HG03378 (cell line): Measurements from ENCODE around the gene CACTIN.
"Not testable (repeated sequence)": the region's sequence is repeated elsewhere in the genome, so short reads cannot be mapped to it uniquely, and the experiment has no call there.

Experiments used
- ATAC-seq: cut with Tn5 transposase; IDR thresholded peaks from one replicate; pipeline ENCODE4 v1.9.1; 2021; ENCODE audit warnings: mild to moderate bottlenecking, moderate library complexity; ENCODE audit not compliant: unreplicated experiment

Gene CACTIN

DNA sequence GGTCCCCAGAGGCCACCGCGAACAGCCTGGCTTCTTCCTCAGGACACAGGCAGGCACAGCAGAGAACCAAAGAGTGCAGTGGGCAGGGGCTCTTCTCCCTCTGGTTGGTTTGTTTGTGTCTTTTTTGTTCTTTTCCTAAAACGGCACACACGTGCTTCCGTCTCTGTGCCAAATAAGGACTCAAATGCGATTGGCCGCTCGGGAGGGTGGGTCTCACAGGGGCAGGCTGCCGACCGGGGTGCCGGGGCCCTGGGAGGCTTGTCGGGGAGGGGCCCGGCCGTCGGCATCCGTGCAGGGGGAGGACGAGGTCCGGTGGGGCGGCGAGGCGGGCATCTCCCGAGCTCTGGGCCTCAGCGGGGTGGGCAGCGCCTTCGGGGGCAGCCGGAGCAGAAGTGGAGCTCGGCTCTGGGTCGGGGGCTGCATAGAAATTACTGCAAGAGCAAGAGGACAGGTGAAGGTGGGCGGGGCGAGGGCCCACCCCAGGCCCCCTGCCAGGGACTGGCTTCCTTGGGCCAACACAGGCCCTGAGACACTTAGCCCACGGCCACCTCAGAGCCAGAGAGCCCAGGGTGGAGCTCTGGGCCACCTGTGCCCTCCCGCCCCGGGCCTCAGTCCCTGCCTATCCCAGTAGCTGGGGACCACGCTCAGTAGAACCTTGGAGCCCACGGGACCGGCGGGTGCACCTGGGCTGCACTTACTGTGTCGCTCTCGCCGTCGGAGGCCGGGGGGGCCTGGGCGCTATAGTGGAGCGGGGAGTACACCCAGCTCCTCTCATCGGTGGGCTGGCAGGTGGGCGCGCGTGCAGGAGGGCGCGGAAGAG is 6.4 kb upstream of the CACTIN start:
- no peak for ATAC-seq

DNA sequence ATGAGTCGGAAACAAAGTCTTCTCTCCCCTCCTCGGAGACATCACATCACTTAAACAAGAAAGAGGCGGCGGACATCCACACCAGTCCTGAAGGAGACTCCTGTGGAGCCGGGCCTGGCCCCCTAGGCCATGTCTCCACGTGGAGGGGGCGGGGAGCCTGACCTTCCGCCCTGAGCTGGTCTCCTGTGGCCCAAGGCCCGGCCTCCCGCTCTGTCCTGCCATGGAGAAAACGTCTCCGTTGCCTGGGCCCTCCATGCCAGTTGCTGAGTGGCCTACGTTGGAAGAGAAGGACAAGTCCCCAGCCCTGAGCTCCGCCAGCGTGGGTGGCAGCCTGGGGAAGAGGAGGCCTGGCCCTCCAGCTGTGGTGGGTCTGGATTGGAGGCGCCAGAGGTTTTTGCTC is 5.5 kb upstream of the CACTIN start:
- no peak for ATAC-seq

- ATAC-seq = no peak
Measured at GRCh38 chr19:3631053-3631861, 4.7 kb upstream of the CACTIN start.

DNA sequence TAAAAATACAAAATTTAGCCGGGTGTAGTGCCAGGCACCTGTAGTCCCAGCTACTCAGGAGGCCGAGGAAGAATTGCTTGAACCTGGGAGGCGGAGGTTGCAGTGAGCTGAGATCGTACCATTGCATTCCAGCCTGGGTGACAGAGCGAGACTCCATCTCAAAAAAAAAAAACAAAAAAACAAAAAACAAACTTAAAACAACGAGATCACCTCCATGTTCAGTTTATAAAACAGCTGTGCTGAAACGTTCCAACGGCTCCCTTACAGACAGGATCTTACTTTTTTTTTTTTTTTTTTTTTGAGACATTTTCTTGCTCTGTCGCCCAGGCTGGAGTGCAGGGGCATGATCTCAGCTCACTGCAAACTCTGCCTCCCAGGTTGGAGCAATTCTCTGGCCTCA is 2.2 kb upstream of the CACTIN start:
- not testable (repeated sequence) for ATAC-seq

- ATAC-seq = no peak
Measured at GRCh38 chr19:3627351-3627723, 747 bp upstream of the CACTIN start.

GRCh38 chr19:3625996-3626472 is 556 bp downstream of the CACTIN start:
- peak; percentile 2 for ATAC-seq

GRCh38 chr19:3623716-3624115 is 2.9 kb downstream of the CACTIN start:
- ATAC-seq = no peak

DNA sequence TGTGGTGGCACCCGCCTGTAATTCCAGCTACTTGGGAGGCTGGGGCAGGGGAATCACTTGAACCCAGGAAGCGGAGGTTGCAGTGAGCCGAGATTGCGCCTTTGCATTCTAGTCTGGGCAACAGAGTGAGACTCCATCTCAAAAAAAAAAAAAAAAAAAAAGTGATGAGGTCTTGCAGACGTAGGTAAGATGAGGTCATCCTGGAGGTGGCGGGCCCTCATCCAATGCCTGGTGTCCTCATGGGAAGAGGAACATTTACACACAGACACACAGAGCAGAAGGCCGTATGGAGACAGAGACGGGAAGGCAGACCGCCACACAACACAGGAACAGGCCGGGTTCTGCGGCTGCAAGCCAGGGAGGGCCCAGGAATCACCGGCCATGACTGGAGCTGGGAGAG is 4.4 kb downstream of the CACTIN start:
- no peak for ATAC-seq

DNA sequence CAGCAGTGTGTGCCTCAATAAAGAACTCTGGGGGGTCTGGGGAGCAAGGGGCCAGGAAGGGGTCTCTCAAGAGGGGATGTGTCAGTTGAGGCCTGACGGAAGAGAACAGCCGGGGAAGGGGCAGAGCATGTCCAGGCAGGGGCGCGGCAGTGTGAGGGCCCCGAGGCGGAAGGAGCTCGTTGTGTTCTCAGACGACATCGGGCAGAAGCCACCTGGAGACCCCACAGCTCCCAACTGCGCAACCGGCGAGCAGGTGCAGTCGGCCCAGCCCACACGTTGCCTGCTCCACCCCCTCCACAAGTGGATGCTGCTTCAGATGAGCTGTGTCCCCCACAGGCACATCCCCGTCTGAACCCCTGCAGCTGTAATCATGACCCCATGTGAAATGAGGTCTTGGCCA is 4.9 kb downstream of the CACTIN start:
- ATAC-seq = no peak

DNA sequence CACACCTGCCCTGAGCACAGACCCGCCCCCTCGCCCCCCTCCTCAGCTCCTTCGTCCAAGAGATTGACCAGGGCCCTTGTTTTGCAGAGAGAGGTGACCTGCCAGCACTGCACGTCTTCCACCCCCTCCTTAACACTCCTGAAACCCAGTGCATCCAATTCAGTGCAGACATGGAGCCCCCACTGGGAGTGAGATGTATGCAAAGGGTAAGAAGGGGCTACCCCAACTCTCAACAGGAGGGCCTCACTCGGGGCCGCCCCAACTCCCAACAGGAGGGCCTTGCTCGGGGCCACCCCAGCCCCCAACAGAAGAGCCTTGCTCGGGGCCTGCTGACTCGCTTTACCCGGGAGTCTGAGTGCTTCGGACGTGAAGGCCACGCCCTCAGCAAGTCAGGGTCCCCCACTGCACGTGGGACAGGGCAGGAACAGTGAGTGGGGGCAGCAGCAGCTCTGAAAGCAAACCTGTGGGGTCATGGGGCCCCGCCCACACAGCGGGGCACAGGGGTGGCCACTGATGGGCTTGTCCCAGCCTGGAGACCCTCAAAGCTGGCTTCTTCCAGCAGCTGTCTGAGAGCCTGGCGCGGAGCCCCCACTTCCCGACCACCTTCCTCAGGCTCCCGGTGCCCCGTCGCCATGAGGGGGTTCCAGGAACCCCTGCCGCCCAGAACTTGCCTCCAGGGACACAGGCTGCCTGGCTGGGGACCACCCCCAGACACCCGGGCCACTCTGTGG is 5.6 kb downstream of the CACTIN start:
- no peak for ATAC-seq

- ATAC-seq = no peak
Measured at GRCh38 chr19:3620145-3620816, 6.3 kb downstream of the CACTIN start.

- no peak for ATAC-seq
Measured at GRCh38 chr19:3619631-3620012, 7.0 kb downstream of the CACTIN start.

DNA sequence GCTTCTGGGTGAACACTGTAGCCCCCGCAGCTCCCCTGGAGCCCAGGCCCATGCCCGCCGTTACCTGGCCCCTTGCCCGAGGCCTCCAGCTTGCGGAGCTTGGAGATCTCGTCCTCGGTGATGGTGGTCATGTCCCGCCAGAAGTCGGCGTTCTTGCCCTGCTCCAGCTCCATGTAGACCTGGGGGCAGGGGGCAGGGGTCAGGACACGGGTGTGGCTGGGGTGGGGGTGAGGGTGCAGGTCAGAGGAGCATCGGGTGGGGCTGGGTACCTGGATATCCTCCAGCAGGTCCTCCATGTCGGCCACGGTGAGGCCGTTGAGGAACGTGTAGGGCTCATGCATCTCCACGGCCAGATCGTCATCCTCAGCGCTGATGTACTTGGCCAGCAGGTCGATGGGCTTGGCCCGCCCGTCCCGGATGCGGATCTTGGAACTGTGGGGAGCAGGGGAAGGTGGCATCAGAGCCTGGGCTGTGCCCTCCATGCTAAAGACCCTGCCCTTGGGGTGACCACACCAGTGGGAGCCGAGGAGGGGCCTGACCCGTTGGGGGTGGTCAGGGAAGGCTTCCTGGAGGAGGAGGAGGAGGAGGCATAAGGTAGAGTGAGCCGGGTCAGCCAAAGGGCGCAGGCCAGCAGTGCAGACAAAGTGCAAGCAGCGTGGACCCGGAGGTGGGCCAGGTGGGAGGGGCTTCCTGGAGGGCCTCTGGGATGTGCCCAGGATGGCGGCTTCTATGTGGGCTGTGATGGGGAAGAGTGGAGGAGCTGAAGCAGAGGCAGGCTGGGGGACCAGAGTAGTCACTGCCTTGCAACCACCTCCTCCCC is 7.6 kb downstream of the CACTIN start:
- no peak for ATAC-seq

GRCh38 chr19:3618144-3618810 is 8.3 kb downstream of the CACTIN start:
- no peak for ATAC-seq

DNA sequence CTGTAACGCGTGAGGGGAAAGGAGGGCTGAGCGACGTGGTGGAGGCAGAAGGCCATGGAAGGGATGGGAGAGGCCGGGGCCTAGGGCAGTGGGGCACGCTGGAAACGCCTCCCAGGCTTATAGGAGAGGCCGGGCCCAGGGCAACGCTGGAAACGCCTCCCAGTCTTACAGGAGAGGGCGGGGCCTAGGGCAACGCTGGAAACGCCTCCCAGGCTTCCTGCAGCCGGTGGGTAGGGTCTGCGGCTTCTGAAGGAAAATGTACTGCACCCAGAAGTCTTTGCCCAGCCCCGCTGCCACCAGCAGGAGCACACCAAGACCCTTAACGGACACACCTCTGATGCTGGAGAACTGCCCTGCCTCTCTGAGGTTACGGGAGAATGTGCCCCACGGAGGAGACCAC is 9.1 kb downstream of the CACTIN start:
- ATAC-seq = no peak

- no peak for ATAC-seq
Measured at GRCh38 chr19:3615524-3616135, 11.0 kb downstream of the CACTIN start.

GRCh38 chr19:3614858-3615505 is 11.6 kb downstream of the CACTIN start:
- no peak for ATAC-seq

- no peak for ATAC-seq
Measured at GRCh38 chr19:3613818-3614661, 12.6 kb downstream of the CACTIN start.
